ENCODE data around the gene TTC29. TPM values are rescaled to one million over a fixed set of nuclear protein-coding genes. Genes with fewer than 3 reads are reported as not detected.

The TTC29 gene
- total RNA-seq, 1 experiment from 2014 or later: 0.09 TPM

DNA sequence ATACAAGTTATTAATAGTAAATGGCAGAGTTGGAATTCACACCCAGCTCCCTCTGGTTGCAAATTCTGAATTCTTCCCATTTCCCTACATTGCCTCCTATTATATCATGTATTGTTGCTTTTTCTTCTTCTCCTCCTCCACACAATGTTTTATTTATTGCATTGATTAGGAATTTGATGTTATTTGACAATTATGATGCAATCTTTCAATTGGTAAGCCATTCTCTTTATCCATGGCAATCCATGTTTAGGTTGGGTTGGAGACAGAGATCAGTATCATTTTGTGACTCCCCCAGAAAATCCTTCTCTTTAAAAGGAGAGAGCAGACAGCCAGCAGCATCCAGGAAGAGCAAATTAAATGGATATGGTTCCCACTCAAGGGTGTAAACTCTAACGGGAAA lies 30.5 kb downstream of the TTC29 start (continued):
- no peak for TF ChIP-seq SP1 (CRISPR knock-in tag; conservative IDR thresholded peaks at IDR 0.05)
- TF ChIP-seq, protein P1, sequence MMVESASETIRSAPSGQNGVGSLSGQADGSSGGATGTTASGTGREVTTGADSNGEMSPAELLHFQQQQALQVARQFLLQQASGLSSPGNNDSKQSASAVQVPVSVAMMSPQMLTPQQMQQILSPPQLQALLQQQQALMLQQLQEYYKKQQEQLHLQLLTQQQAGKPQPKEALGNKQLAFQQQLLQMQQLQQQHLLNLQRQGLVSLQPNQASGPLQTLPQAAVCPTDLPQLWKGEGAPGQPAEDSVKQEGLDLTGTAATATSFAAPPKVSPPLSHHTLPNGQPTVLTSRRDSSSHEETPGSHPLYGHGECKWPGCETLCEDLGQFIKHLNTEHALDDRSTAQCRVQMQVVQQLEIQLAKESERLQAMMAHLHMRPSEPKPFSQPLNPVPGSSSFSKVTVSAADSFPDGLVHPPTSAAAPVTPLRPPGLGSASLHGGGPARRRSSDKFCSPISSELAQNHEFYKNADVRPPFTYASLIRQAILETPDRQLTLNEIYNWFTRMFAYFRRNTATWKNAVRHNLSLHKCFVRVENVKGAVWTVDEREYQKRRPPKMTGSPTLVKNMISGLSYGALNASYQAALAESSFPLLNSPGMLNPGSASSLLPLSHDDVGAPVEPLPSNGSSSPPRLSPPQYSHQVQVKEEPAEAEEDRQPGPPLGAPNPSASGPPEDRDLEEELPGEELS (CRISPR knock-in tag; IDR thresholded peaks at IDR 0.05): no peak
- no peak for TF ChIP-seq RELA (CRISPR knock-in tag; IDR thresholded peaks at IDR 0.05; ENCODE audit: borderline replicate concordance)
- TF ChIP-seq, protein P2, sequence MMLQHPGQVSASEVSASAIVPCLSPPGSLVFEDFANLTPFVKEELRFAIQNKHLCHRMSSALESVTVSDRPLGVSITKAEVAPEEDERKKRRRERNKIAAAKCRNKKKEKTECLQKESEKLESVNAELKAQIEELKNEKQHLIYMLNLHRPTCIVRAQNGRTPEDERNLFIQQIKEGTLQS (CRISPR knock-in tag; conservative IDR thresholded peaks at IDR 0.05): no peak
- TF ChIP-seq MYBL2 (CRISPR knock-in tag; IDR thresholded peaks at IDR 0.05): no peak

DNA sequence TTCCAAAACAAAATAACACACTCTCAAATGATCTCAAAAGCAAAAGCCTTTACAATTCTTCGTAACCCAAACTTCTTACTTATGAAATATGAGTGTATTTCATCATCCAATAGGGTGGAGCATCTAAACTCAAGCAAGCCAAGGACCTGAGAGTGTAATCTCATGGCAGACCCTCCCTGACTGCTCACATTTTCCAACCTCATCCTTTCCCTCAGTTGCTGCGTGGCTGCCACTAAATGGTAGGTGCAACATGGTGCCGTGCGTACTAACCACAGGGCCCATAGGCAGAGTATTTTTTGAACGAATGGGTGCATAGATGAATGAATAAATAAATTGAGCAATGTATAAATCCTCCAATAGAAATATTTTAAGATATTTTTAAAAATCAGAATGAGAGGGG lies 45.4 kb downstream of the TTC29 start:
- Mint-ChIP-seq H3K27ac (no peak overlapping the region), H3K27me3 (ENCODE audit: low read depth) (no peaks in the 10 kb centered on the region; the same call in 1 of the 2 replicates), H3K36me3 (no peaks in the 10 kb centered on the region), H3K9me3 (no peaks in the 10 kb centered on the region), H3K4me3 (no peak overlapping the region), H3K4me1 (no peaks in the 10 kb centered on the region)
- ATAC-seq (no peak), DNase-seq (ENCODE audit: low spot score) (no peak)
- CTCF ChIA-PET: no interaction called here
- POLR2A ChIA-PET: no interaction called here
- TF ChIP-seq GRHL2 (CRISPR knock-in tag; IDR thresholded peaks at IDR 0.05; ENCODE audit: insufficient replicate concordance, severe bottlenecking) (no peak), ATF1 (CRISPR knock-in tag; IDR thresholded peaks at IDR 0.05) (no peak), TEAD1 (CRISPR knock-in tag; IDR thresholded peaks at IDR 0.05) (no peak), FOXJ3 (CRISPR knock-in tag; IDR thresholded peaks at IDR 0.05; ENCODE audit: borderline replicate concordance) (no peak), ZNF317 (CRISPR knock-in tag; IDR thresholded peaks at IDR 0.05; ENCODE audit: borderline replicate concordance, low read depth) (no peak), FOXK1 (CRISPR knock-in tag; IDR thresholded peaks at IDR 0.05) (no peak), ZNF423 (CRISPR knock-in tag; IDR thresholded peaks at IDR 0.05) (no peak)

DNA sequence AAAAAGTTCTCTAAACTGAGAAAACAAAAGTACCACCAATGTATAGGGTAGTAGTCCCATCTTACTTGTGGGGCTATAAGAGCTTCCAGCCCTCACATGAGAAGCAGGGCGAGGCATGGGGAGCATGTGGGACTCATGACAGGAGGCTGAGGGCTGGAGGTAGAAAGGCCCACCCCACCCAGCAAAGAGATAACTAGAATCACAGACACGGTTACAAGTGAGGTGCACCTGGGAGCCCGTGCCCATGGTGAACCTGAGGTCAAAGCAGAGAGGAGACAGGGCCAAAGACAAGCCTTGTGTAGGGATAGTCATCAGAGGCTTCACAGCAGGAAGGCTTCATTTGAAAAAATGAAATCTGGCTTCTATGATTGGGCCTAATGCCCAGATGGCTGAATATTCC lies 55.4 kb downstream of the TTC29 start:
- Mint-ChIP-seq H3K4me1 (no peaks in the 10 kb centered on the region), H3K27ac (no peak overlapping the region), H3K4me3 (no peak overlapping the region), H3K36me3 (no peaks in the 10 kb centered on the region), H3K27me3 (ENCODE audit: low read depth) (no peaks in the 10 kb centered on the region), H3K9me3 (peaks cover 13% of the 10 kb centered on the region)
- no peak for TF ChIP-seq NFYB (CRISPR knock-in tag; conservative IDR thresholded peaks at IDR 0.05; ENCODE audit: low read depth)
- TF ChIP-seq, protein P3, sequence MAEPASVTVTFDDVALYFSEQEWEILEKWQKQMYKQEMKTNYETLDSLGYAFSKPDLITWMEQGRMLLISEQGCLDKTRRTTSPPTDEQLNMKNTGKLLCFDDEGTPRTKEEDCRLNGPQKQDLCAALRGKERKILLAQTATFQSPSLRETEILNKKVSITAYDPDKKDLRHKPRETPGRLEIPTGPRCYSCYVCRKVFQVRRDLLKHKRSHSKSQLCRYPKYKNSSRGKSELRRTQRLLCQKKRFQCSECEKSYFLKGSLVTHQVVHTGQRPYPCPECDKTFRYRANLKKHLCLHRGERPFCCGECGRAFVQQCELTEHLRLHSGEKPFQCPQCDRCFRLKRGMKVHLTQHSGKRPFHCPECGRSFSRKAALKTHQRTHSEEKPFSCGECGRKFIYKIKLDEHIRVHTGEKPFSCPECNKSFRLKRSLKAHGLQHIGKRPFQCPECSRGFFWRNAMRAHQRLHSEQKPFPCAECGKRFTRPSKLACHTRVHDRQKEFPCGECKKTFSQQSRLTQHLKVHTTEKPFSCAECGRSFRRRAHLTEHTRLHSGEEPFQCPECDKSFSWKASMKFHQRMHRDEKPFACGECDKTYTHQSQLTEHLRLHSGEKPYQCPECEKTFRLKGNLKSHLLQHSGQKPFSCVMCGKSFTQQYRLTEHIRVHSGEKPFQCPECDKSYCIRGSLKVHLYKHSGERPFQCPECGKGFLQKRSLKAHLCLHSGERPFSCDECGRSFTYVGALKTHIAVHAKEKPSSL (CRISPR knock-in tag; conservative IDR thresholded peaks at IDR 0.05): no peak
- TF ChIP-seq JAZF1 (CRISPR knock-in tag; IDR thresholded peaks at IDR 0.05): no peak
- TF ChIP-seq, protein P4, sequence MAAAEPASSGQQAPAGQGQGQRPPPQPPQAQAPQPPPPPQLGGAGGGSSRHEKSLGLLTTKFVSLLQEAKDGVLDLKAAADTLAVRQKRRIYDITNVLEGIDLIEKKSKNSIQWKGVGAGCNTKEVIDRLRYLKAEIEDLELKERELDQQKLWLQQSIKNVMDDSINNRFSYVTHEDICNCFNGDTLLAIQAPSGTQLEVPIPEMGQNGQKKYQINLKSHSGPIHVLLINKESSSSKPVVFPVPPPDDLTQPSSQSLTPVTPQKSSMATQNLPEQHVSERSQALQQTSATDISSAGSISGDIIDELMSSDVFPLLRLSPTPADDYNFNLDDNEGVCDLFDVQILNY (CRISPR knock-in tag; IDR thresholded peaks at IDR 0.05): no peak
- TF ChIP-seq SMAD4 (CRISPR knock-in tag; IDR thresholded peaks at IDR 0.05): no peak
- no peak for TF ChIP-seq ETV6 (CRISPR knock-in tag; IDR thresholded peaks at IDR 0.05)
- POLR2A ChIA-PET: no interaction called here
- no peak for DNase-seq (ENCODE audit: low spot score)
- CTCF ChIA-PET: no interaction called here
- no peak for ATAC-seq
